DOHH2 (cell line): ENCODE data around the gene BCL2A1.

Experiments
- EZH2phosphoT487 ChIP-seq: fragments of 200-600 bp; sonication (generic); IDR thresholded peaks from 2 replicates; pipeline ENCODE4 v1.6.1; 2017; ENCODE audit warnings: borderline replicate concordance, mild to moderate bottlenecking, antibody characterized with exemption, low read length, moderate library complexity, mixed read lengths
- TF ChIP-seq, protein P1 (sequence below): fragments of 200-600 bp; sonication (generic); IDR thresholded peaks from one replicate; pipeline ENCODE4 v1.5.1; 2014; ENCODE audit warnings: antibody characterized with exemption, mild to moderate bottlenecking, low read depth, low read length; ENCODE audit not compliant: poor library complexity, severe bottlenecking

DNA sequence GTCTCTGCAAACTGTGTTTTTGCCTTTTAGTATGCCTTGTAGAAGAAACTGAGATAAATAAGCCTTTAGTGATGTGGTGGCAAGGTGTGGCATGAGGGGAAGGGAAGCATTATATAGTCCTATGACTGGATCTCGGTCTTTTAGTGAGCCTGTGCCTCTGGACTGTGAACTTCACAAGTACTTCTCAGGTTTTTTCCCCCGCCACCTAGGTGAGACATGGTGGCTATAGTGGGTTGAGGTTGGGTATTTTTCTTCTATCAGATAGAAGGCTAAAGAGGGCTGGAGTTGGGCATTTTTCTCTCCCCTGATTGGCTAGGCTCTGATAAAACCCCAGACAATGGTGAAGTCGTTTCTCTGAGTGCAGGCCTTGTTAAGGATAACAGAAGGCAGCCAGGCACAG is 49.7 kb upstream of the BCL2A1 start:
- TF ChIP-seq, protein P1, sequence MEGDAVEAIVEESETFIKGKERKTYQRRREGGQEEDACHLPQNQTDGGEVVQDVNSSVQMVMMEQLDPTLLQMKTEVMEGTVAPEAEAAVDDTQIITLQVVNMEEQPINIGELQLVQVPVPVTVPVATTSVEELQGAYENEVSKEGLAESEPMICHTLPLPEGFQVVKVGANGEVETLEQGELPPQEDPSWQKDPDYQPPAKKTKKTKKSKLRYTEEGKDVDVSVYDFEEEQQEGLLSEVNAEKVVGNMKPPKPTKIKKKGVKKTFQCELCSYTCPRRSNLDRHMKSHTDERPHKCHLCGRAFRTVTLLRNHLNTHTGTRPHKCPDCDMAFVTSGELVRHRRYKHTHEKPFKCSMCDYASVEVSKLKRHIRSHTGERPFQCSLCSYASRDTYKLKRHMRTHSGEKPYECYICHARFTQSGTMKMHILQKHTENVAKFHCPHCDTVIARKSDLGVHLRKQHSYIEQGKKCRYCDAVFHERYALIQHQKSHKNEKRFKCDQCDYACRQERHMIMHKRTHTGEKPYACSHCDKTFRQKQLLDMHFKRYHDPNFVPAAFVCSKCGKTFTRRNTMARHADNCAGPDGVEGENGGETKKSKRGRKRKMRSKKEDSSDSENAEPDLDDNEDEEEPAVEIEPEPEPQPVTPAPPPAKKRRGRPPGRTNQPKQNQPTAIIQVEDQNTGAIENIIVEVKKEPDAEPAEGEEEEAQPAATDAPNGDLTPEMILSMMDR: no peak
- TF ChIP-seq EZH2phosphoT487: no peak
